ENCODE data around the gene FXYD6. TPM values are rescaled to one million over a fixed set of nuclear protein-coding genes. Genes with fewer than 3 reads are reported as not detected.

The FXYD6 gene
- total and polyA plus RNA-seq, 9 donors: 119 to 445 (median 264) TPM

DNA sequence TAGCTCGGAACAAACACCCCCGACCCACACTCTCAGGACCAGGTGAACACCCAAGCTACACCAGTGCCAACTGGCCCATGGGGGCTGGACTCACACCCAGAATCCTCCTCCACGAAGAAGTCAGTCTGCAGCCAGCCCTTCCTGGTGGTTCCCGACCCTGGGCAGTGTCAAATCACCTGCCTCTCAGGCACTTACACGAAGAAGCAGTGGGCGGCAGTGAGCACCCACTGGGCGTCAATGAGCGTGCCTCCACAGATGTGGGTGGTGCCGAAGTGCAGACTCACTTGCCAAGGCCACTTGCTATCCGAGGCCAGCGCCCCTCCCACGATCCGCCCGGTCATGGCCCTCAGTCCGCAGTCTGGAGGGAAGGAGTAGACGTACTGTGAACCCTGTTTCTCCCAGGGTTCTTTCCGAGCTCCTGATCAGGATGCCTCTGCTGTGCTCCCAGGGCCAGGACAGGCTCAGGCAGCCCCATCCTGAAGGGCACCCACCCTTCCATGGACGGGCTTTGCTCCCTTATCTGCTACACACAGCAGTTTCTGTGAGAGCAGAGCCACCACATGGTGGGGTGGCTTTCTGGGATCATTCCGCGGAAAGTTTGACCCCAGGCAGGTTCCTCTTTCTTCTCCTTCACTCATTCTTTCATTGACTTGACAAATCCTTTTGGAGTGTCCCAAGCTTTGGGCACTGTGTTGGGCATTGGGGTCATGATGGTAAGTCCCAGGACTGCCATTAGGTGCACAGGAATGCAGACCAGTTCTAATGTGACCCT is 33.3 kb upstream of the FXYD6 start:
- intact Hi-C loops (cut with DNase I): no loop called here
- H3K27ac ChIP-seq: no peak overlapping the region
- no peaks in the 10 kb centered on the region for H3K27me3 ChIP-seq
- H3K4me1 ChIP-seq (ENCODE audit: insufficient read depth): peaks cover 12% of the 10 kb centered on the region
- H3K36me3 ChIP-seq: no peaks in the 10 kb centered on the region
- WGBS, 3 donors: 53 to 79% (median 60%) methylated on average over 20 of the region's 20 CpGs
- no peak overlapping the region for H3K4me3 ChIP-seq
- DNase-seq: peak in 4 of 5 donors; percentile 32 to 62 (median 35)
- no peaks in the 10 kb centered on the region for H3K9me3 ChIP-seq
- no peak for TF ChIP-seq POLR2A (IDR thresholded peaks at IDR 0.05)
- no peak for TF ChIP-seq CTCF (IDR thresholded peaks at IDR 0.05)
- TF ChIP-seq EP300 (IDR thresholded peaks at IDR 0.05): no peak

GRCh38 chr11:117908959-117909610 is 32.6 kb upstream of the FXYD6 start:
- TF ChIP-seq EP300 (IDR thresholded peaks at IDR 0.05) (no peak), CTCF (IDR thresholded peaks at IDR 0.05) (no peak), POLR2A (IDR thresholded peaks at IDR 0.05) (no peak)
- 82 to 84% (median 83%) methylated on average over 4 of the region's 4 CpGs for WGBS, 3 donors
- H3K27me3 ChIP-seq: no peaks in the 10 kb centered on the region
- peak in 1 of 5 donors; percentile 4 for DNase-seq
- no peaks in the 10 kb centered on the region for H3K36me3 ChIP-seq
- no peak overlapping the region for H3K27ac ChIP-seq
- no peaks in the 10 kb centered on the region for H3K9me3 ChIP-seq
- H3K4me1 ChIP-seq (ENCODE audit: insufficient read depth): peaks cover 12% of the 10 kb centered on the region
- intact Hi-C loops (cut with DNase I): no loop called here
- no peak overlapping the region for H3K4me3 ChIP-seq

DNA sequence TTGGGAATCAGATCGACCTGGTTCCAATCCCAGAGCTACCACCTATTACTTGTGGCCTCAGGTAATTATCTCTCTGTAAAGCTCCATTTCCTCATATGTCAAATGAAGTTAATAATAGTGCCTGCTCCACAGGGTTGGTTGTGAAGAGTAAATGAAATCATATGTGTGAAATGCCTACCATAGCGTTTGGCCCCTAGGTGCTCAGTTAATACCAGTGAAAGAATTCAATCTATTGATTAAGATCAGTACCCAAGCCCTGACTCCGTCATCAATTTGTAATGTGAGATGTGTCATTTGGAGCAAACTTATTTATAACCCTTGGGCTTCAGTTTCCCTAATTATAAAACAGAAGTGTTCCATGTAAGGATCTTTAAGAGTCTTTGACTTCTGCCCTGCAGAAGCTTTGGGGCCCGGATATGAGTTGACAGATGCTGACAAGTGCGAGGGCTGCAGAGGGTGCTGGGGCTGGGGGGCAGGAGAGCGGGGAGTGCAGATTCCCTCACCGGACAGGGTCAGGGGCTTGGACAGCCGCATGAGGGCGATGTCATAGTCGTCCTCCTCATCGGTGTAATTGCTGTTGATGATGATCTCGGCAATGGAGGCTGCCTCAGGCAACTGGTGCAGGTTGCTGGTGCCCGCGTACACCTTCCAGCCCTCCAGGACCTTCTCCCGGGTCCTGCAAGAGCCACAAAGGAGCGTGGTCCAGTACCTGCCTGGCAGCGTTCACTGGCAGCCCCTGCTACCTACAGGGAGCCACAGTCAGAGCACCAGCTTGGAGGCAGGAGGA is 31.8 kb upstream of the FXYD6 start:
- Histone ChIP-seq H3K9me3 (no peaks in the 10 kb centered on the region), H3K36me3 (no peaks in the 10 kb centered on the region), H3K27me3 (no peaks in the 10 kb centered on the region), H3K4me3 (no peak overlapping the region), H3K4me1 (ENCODE audit: insufficient read depth) (peaks cover 12% of the 10 kb centered on the region), H3K27ac (no peak overlapping the region)
- no peak for TF ChIP-seq POLR2A (IDR thresholded peaks at IDR 0.05)
- TF ChIP-seq EP300 (IDR thresholded peaks at IDR 0.05): no peak
- no peak for TF ChIP-seq CTCF (IDR thresholded peaks at IDR 0.05)
- DNase-seq: peak in 2 of 5 donors; percentile 14 to 22
- whole genome bisulfite sequencing, 3 donors: 92 to 94% (median 93%) methylated on average over 16 to 17 of the region's 17 CpGs
- intact Hi-C loops (cut with DNase I): no loop called here

DNA sequence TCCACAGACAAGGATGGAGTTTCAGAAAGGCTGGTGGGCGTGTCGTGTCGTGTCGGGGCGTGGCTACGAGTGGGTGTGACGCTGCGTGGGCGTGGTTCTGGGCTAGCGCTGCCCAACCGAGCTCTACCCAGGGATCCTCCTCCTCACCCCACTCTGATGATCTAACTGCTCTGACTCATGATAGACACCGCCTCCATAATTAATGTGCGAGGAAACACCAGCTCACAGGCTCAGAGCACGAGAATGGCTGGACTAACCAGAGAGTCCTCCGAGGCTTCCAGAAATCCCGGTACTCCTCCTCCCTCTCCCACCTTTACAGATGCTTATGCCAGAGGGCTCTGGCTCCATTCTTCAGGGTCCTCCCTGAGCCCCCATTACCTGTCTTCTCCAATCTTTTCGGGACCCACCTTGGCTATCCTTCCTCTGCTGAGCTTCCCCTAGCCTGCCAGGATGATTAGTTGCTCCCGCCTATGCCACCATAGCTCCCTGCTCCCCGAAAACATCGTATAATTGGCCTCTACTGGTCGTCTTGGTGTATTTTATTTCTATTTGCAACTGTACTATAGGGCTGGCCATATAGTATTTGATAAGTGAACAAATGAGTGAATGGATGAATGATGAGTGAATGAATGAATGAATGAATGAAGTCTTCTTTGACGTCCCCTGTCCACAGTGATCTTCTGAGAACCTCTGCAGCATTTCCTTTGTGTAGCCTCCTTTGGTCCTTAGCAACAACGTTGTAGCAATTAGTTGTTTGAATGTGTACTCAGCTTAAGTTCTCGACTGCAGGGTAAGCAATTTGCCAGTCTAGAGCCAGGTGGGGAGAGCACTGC is 31.0 kb upstream of the FXYD6 start:
- H3K36me3 ChIP-seq: no peaks in the 10 kb centered on the region
- H3K27me3 ChIP-seq: no peaks in the 10 kb centered on the region
- H3K4me1 ChIP-seq (ENCODE audit: insufficient read depth): peaks cover 12% of the 10 kb centered on the region
- H3K27ac ChIP-seq: peak overlapping the region; percentile 55 to 67
- H3K9me3 ChIP-seq: no peaks in the 10 kb centered on the region
- TF ChIP-seq POLR2A (IDR thresholded peaks at IDR 0.05) (peak; percentile 41), EP300 (IDR thresholded peaks at IDR 0.05) (no peak)
- WGBS, 3 donors: 29 to 30% (median 30%) methylated on average over 24 of the region's 24 CpGs
- no peak overlapping the region for H3K4me3 ChIP-seq
- intact Hi-C loops (cut with DNase I): no loop called here
- DNase-seq: peak; percentile 90 to 95 (median 95)
